Testis (tissue), 3 donors: Measurements from ENCODE around the gene OR4C3. TPM values are rescaled to one million over a fixed set of nuclear protein-coding genes. Genes with fewer than 3 reads are reported as not detected.
"Not testable (repeated sequence)": the region's sequence is repeated elsewhere in the genome, so short reads cannot be mapped to it uniquely, and the experiment has no call there.

Experiments
- DNase-seq: peaks from one replicate; pipeline ENCODE4 v3.0.0-alpha.2; 2019
- H3K27ac ChIP-seq, 2 donors: fragments of 200-600 bp; sonication (generic); one replicate each; pipeline ENCODE4 v1.5.1; 2019
- H3K27me3 ChIP-seq: fragments of 200-600 bp; sonication (generic); one replicate; pipeline ENCODE4 v1.5.1; 2019
- H3K36me3 ChIP-seq: fragments of 200-600 bp; sonication (generic); one replicate; pipeline ENCODE4 v1.5.1; 2017; ENCODE audit warnings: low read depth; ENCODE audit errors: missing control alignments
- H3K4me1 ChIP-seq: fragments of 200-600 bp; sonication (generic); one replicate; pipeline ENCODE4 v1.5.1; 2019
- H3K4me3 ChIP-seq, 2 donors: fragments of 200-600 bp; sonication (generic); one replicate each; pipeline ENCODE4 v1.5.1; 2017 to 2019
- H3K9me3 ChIP-seq: fragments of 200-600 bp; sonication (generic); one replicate; pipeline ENCODE4 v1.5.1; 2017
- POLR2A ChIP-seq: fragments of 450-650 bp; IDR thresholded peaks from one replicate; pipeline ENCODE4 v1.6.1; 2017; ENCODE audit warnings: antibody characterized with exemption, mild to moderate bottlenecking, moderate library complexity
- WGBS, 2 donors: methylation state at CpG; one replicate each; pipeline ENCODE4 v1.1.5; 2018; 5-methylcytosine and 5-hydroxymethylcytosine counted together
- intact Hi-C: fragments of 100-400 bp; cut with DNase I; formaldehyde crosslinking; loops from one replicate; pipeline ENCODE4 v1.15.1; 2023; ENCODE audit warnings: low total_unique reads
- polyA plus RNA-seq: library from polyadenylated mRNA; stranded (reverse); fragments of 350-450 nt; fragmentation: Illumina TruSeq; extraction: RNeasy Lipid Tissue Mini Kit (QIAGEN cat#74804); gene quantifications from one replicate; pipeline ENCODE4 v1.2.3, GENCODE V29; 2014; ENCODE audit warnings: low read depth, low replicate concordance; ENCODE audit not compliant: insufficient read depth
- total RNA-seq, 2 donors: library from RNA; depleted of rRNA; stranded (reverse); fragments of >200 nt; gene quantifications; one replicate each; pipeline ENCODE4 v1.2.3, GENCODE V29; 2016
- TF ChIP-seq, protein P1 (sequence below), 3 experiments: fragments of 450-650 bp in 2 of 3; fragments of 200-600 bp in 1 of 3; sonication (generic) in 1 of 3; IDR thresholded peaks; one replicate each; pipeline ENCODE4 v1.5.1; 2016 to 2019; ENCODE audit warnings: antibody characterized with exemption in 3 of 3, mild to moderate bottlenecking in 2 of 3, moderate library complexity in 1 of 3

Gene OR4C3
- total and polyA plus RNA-seq, 3 donors from 2014 or later, result not detected

DNA sequence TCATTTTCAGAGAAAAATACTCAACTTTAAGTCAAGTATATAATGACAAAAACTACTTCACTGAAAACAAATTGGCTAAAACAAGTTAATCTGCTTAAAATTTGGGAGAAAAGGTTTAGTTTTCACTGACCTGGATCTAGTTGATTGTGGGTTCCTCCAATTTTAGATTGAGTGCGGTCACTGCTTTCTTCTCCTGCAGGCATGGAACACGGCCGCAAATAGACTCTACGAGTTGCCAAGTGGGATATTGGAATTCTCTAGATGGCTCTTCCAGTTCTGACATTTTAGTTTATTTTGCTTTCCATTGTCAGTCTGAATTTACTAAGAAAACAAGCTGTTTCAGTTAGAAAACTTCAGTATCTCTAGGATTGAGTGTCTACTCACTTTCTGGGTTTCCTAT, 29.3 kb downstream of the OR4C3 start:
- intact Hi-C loops, result no loop called here
- Histone ChIP-seq H3K36me3 (no peaks in the 10 kb centered on the region), H3K27ac (no peak overlapping the region), H3K9me3 (no peaks in the 10 kb centered on the region), H3K4me3 (no peak overlapping the region), H3K27me3 (no peaks in the 10 kb centered on the region), H3K4me1 (no peaks in the 10 kb centered on the region)
- 69 to 70% methylated on average over 4 of the region's 4 CpGs for WGBS, 2 donors
- DNase-seq, result no peak
- TF ChIP-seq, protein P1, sequence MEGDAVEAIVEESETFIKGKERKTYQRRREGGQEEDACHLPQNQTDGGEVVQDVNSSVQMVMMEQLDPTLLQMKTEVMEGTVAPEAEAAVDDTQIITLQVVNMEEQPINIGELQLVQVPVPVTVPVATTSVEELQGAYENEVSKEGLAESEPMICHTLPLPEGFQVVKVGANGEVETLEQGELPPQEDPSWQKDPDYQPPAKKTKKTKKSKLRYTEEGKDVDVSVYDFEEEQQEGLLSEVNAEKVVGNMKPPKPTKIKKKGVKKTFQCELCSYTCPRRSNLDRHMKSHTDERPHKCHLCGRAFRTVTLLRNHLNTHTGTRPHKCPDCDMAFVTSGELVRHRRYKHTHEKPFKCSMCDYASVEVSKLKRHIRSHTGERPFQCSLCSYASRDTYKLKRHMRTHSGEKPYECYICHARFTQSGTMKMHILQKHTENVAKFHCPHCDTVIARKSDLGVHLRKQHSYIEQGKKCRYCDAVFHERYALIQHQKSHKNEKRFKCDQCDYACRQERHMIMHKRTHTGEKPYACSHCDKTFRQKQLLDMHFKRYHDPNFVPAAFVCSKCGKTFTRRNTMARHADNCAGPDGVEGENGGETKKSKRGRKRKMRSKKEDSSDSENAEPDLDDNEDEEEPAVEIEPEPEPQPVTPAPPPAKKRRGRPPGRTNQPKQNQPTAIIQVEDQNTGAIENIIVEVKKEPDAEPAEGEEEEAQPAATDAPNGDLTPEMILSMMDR (IDR thresholded peaks at IDR 0.05), result no peak

DNA sequence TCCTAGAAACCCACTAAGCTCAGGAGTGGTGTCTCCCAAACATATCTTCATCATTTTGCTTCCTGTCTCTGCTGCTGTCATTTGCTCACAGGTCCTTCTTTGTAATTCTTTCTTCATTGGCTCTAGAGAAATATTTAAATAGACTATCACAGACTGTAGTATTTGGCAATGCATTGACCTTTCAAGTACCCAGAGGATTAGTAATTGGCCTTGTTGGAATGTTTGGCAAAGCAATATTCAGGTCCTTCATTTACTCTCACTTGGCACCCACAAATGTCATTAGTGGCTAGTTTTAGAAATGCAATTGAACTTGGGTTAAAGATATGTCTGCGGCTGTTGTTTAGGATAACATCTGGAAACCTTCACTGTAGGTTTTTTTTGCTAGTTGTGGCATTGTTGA, 30.0 kb downstream of the OR4C3 start:
- intact Hi-C loops, result no loop called here
- WGBS, 2 donors, result 71 to 81% methylated on average over 1 of the region's 1 CpG
- Histone ChIP-seq H3K4me3 (no peak overlapping the region), H3K27me3 (no peaks in the 10 kb centered on the region), H3K27ac (no peak overlapping the region), H3K36me3 (no peaks in the 10 kb centered on the region), H3K9me3 (no peaks in the 10 kb centered on the region), H3K4me1 (no peaks in the 10 kb centered on the region)
- DNase-seq, result no peak
- TF ChIP-seq, protein P1 (IDR thresholded peaks at IDR 0.05), result no peak
- no peak for TF ChIP-seq POLR2A

DNA sequence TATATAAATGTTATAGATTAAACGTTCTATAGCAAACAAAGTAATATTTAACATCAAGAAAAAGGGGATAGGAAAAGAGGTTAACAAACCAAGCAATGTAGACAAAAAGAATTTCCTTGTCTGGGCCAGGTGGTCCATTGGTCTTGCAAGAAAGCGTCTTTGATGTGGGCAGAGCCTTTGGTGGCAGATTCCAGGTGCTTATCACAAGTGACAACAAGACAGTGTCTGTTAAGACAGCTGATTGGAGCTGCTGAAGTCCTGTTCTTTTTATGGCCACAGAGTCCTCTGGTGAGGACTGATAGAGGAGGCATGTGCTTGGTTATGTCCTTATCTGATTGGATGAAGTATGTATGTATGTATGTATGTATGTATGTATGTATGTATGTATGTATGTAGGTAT, 36.6 kb downstream of the OR4C3 start:
- not testable (repeated sequence) for H3K36me3 ChIP-seq
- 53 to 62% methylated on average over 2 of the region's 2 CpGs for WGBS, 2 donors

DNA sequence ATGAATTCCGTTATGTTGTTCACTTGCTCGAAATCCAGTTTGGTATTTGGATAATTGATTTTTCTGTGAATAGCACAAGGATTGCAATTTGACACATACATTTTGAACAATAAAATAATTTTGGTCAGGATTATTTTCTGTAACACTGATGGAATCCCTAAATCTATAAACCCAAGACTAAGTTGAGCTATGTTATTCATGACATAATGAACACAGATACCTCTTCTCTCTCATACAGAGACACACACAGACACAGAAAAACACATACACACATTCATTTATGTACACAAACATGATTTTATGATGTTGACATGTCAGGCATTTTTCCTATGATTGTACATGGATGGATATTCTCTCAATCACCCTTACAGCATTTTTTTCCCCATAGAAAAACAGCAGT, 41.6 kb downstream of the OR4C3 start, which contains the start of gene OR4C5:
OR4C5 (minus strand) TSS at position 101 of the 400 bp plus-strand sequence; CDS start at position 101, 0 bp downstream.
- no peak within 1 kb of the TSS for H3K4me3 ChIP-seq
- no peak for TF ChIP-seq POLR2A
- TF ChIP-seq, protein P1 (IDR thresholded peaks at IDR 0.05), result no peak
- WGBS, 2 donors, result 71 to 75% methylated on average over 2 of the region's 2 CpGs
- intact Hi-C loops, result no loop called here
- no peak within 1 kb of the TSS for H3K27ac ChIP-seq
- no peaks in the 10 kb centered on the region for H3K4me1 ChIP-seq
- no peaks in the 10 kb centered on the region for H3K9me3 ChIP-seq
- H3K36me3 ChIP-seq, result no peaks in the 10 kb centered on the region
- H3K27me3 ChIP-seq, result no peaks in the 10 kb centered on the region
- no peak for DNase-seq

More for the DNA sequence above, 36.6 kb downstream of the OR4C3 start:
- H3K4me3 ChIP-seq, H3K4me1 ChIP-seq, H3K27ac ChIP-seq, DNase-seq, intact Hi-C loops, H3K27me3 ChIP-seq, H3K9me3 ChIP-seq: not testable (repeated sequence)

Other genes starting within 250 kb of the OR4C3 start
- gene OR4B1, start 108.1 kb upstream of the OR4C3 start, total RNA-seq, result not detected
- not detected for gene OR4B1, start 108.1 kb upstream of the OR4C3 start, polyA plus RNA-seq
- gene OR4X2, start 79.8 kb upstream of the OR4C3 start, total RNA-seq, result not detected
- gene OR4X2, start 79.8 kb upstream of the OR4C3 start, polyA plus RNA-seq, result not detected
- gene OR4X1, start 61.1 kb upstream of the OR4C3 start, total RNA-seq, result not detected
- not detected for gene OR4X1, start 61.1 kb upstream of the OR4C3 start, polyA plus RNA-seq
- not detected for gene OR4S1, start 18.7 kb upstream of the OR4C3 start, total RNA-seq
- not detected for gene OR4S1, start 18.7 kb upstream of the OR4C3 start, polyA plus RNA-seq
- not detected for gene OR4C5, start 41.5 kb downstream of the OR4C3 start, total RNA-seq
- not detected for gene OR4C5, start 41.5 kb downstream of the OR4C3 start, polyA plus RNA-seq
- gene OR4A47, start 163.9 kb downstream of the OR4C3 start, total RNA-seq, result not detected
- not detected for gene OR4A47, start 163.9 kb downstream of the OR4C3 start, polyA plus RNA-seq